Measurements from ENCODE around the gene ANKH. TPM values are rescaled to one million over a fixed set of nuclear protein-coding genes. Genes with fewer than 3 reads are reported as not detected.

Gene ANKH
- total and polyA plus RNA-seq, 2 of the 13 experiments (the other 11 are each of a cell fraction or from before 2014, with no cell fraction given): 25.0 to 36.0 TPM

- no peak for TF ChIP-seq ZNF567 (CRISPR knock-in tag; IDR thresholded peaks at IDR 0.05; ENCODE audit: borderline replicate concordance)
- TF ChIP-seq, protein P1, sequence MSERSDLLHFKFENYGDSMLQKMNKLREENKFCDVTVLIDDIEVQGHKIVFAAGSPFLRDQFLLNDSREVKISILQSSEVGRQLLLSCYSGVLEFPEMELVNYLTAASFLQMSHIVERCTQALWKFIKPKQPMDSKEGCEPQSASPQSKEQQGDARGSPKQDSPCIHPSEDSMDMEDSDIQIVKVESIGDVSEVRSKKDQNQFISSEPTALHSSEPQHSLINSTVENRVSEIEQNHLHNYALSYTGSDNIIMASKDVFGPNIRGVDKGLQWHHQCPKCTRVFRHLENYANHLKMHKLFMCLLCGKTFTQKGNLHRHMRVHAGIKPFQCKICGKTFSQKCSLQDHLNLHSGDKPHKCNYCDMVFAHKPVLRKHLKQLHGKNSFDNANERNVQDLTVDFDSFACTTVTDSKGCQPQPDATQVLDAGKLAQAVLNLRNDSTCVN (CRISPR knock-in tag; IDR thresholded peaks at IDR 0.05; ENCODE audit: borderline replicate concordance): no peak
- TF ChIP-seq ZNF746 (CRISPR knock-in tag; IDR thresholded peaks at IDR 0.05): no peak
- 0 out of 2 replicates have a peak, but pooled peaks have one; percentile 33 for TF ChIP-seq ZNF350 (CRISPR knock-in tag; IDR thresholded peaks at IDR 0.05; ENCODE audit: borderline replicate concordance, low read depth)
- TF ChIP-seq ZNF850 (CRISPR knock-in tag; conservative IDR thresholded peaks at IDR 0.05): no peak
- no peak for TF ChIP-seq ATF7-NPFF (CRISPR knock-in tag; IDR thresholded peaks at IDR 0.05; ENCODE audit: low read depth)
- TF ChIP-seq MAFK (conservative IDR thresholded peaks at IDR 0.05 in 1 of 2, IDR thresholded peaks at IDR 0.05 in 1 of 2; ENCODE audit: low read length in 2 of 2): no peak
- TF ChIP-seq KLF15 (CRISPR knock-in tag; IDR thresholded peaks at IDR 0.05; ENCODE audit: borderline replicate concordance): no peak
- no peak for TF ChIP-seq TFDP1 (CRISPR knock-in tag; IDR thresholded peaks at IDR 0.05; ENCODE audit: borderline replicate concordance)
- TF ChIP-seq ZNF382 (CRISPR knock-in tag; IDR thresholded peaks at IDR 0.05; ENCODE audit: borderline replicate concordance): no peak
- TF ChIP-seq ZNF615 (CRISPR knock-in tag; IDR thresholded peaks at IDR 0.05; ENCODE audit: borderline replicate concordance): no peak
- no peak for TF ChIP-seq MXI1 (IDR thresholded peaks at IDR 0.05; ENCODE audit: borderline replicate concordance, low read depth, low read length)
- TF ChIP-seq, protein P2, sequence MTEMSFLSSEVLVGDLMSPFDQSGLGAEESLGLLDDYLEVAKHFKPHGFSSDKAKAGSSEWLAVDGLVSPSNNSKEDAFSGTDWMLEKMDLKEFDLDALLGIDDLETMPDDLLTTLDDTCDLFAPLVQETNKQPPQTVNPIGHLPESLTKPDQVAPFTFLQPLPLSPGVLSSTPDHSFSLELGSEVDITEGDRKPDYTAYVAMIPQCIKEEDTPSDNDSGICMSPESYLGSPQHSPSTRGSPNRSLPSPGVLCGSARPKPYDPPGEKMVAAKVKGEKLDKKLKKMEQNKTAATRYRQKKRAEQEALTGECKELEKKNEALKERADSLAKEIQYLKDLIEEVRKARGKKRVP (CRISPR knock-in tag; IDR thresholded peaks at IDR 0.05): peak in 1 of 2 experiments; percentile 84; a peak in 2 of 4 replicates
- TF ChIP-seq ZNF337 (CRISPR knock-in tag; IDR thresholded peaks at IDR 0.05; ENCODE audit: borderline replicate concordance, low read depth): no peak
- TF ChIP-seq POLR2A (IDR thresholded peaks at IDR 0.05; ENCODE audit: insufficient read depth in 1 of 2, low read depth in 2 of 2, low read length in 2 of 2): no peak
- TF ChIP-seq, protein P3, sequence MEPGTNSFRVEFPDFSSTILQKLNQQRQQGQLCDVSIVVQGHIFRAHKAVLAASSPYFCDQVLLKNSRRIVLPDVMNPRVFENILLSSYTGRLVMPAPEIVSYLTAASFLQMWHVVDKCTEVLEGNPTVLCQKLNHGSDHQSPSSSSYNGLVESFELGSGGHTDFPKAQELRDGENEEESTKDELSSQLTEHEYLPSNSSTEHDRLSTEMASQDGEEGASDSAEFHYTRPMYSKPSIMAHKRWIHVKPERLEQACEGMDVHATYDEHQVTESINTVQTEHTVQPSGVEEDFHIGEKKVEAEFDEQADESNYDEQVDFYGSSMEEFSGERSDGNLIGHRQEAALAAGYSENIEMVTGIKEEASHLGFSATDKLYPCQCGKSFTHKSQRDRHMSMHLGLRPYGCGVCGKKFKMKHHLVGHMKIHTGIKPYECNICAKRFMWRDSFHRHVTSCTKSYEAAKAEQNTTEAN (CRISPR knock-in tag; conservative IDR thresholded peaks at IDR 0.05): no peak
- TF ChIP-seq ZNF703 (CRISPR knock-in tag; IDR thresholded peaks at IDR 0.05; ENCODE audit: borderline replicate concordance): no peak
- no peak for TF ChIP-seq PRMT3 (CRISPR knock-in tag; IDR thresholded peaks at IDR 0.05; ENCODE audit: borderline replicate concordance, low read depth)
- no peak for TF ChIP-seq ZBTB7B (CRISPR knock-in tag; IDR thresholded peaks at IDR 0.05)
- no peak for TF ChIP-seq IRX3 (CRISPR knock-in tag; IDR thresholded peaks at IDR 0.05; ENCODE audit: borderline replicate concordance, low read depth)
- TF ChIP-seq TBX3 (IDR thresholded peaks at IDR 0.05; ENCODE audit: borderline replicate concordance): no peak
- no peak for TF ChIP-seq ZNF619 (CRISPR knock-in tag; IDR thresholded peaks at IDR 0.05)
- no peak for TF ChIP-seq AHR (CRISPR knock-in tag; IDR thresholded peaks at IDR 0.05)
- TF ChIP-seq ZBTB3 (CRISPR knock-in tag; IDR thresholded peaks at IDR 0.05; ENCODE audit: borderline replicate concordance, low read depth): no peak
Measured at GRCh38 chr5:14879937-14880589, 8.5 kb upstream of the ANKH start (continued).
